TTC549 (cell line): Measurements from ENCODE around the gene CENPP.
"Not testable (repeated sequence)": the region's sequence is repeated elsewhere in the genome, so short reads cannot be mapped to it uniquely, and the experiment has no call there.

Source experiments
- FAIRE-seq: peaks from 2 replicates; lab custom pipeline; 2012; peaks lifted over from hg19 to GRCh38; lab: Jason Lieb, UNC

The CENPP gene

DNA sequence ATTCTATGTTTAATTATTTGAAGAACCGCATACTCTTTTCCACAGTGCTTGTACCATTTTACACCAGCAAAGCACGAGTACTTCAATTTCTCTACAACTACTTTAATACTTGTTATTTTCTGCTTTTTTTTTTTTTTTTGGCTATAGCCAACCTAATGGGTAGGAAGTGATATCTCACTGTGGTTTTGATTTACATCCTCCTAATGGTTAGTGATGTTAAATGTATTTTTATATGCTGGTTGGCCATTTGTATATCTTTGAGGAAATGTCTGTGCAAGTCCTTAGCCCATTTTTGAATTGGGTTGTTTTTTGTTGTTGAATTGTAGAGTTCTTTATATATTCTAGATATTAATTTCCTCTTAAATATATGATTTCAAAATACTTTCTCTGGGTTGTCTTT is 56.0 kb downstream of the CENPP start:
- no peak for FAIRE-seq

GRCh38 chr9:92384375-92384774 is 58.6 kb downstream of the CENPP start:
- FAIRE-seq: no peak

DNA sequence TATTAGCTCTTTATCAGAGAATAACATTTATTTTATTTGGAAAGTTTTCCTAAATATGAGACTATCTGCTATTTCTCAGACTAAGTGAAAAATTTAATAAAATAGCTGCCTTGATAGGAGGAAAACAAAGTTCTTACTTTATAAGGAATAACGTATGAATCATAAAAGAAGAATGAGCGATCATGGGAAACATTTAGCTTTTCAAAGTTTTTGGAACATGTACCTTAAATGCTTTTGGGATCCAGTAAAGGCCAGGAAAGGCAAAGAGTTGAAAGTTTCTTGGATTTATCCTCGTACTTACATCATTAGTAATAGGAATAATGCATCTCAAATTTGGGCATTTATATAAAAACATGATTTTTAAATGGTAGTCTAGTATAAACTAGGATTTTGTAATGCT is 59.2 kb downstream of the CENPP start:
- FAIRE-seq: no peak

- no peak for FAIRE-seq
Measured at GRCh38 chr9:92385477-92385876, 59.7 kb downstream of the CENPP start.

GRCh38 chr9:92385953-92386352 is 60.2 kb downstream of the CENPP start:
- no peak for FAIRE-seq

DNA sequence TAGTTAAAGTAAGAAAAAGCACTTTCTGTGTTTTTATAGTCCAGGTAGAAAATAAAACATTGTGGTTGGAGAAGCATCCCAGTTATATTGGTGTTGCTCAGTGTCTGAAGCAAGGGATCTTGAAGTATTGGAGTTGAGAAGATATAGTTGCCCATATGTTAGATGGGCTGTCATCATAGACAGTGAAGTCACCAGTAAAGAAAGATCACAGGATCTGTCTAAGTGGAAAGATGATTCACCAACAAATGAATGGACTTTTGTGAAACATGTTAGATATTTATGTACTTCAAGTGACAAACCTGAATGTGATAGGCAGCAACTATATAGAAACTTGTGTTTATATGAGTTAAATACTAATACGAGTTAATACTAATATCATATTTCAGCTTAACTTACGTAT is 66.9 kb downstream of the CENPP start:
- no peak for FAIRE-seq

- no peak for FAIRE-seq
Measured at GRCh38 chr9:92393686-92394085, 67.9 kb downstream of the CENPP start.

GRCh38 chr9:92395617-92396016 is 69.9 kb downstream of the CENPP start:
- no peak for FAIRE-seq

DNA sequence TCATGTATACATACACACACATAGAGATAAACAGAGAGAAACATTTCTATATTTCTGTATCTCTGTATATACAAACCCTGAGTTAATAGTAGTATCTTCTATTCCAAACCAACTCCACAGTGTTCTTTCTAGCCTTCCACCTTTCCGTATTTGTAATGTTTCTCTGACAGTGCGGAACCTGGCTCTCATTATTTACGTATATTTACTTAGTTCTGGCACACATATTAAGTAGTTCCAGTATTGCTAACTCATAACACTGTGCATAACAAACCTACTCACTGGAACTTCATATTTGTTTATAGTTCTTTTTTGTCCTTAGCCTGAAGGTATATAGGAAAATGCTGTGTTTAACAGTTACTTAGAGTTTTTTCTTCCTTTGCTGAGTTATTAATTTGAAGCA is 72.1 kb downstream of the CENPP start:
- FAIRE-seq: no peak

GRCh38 chr9:92402360-92402759 is 76.6 kb downstream of the CENPP start:
- no peak for FAIRE-seq

DNA sequence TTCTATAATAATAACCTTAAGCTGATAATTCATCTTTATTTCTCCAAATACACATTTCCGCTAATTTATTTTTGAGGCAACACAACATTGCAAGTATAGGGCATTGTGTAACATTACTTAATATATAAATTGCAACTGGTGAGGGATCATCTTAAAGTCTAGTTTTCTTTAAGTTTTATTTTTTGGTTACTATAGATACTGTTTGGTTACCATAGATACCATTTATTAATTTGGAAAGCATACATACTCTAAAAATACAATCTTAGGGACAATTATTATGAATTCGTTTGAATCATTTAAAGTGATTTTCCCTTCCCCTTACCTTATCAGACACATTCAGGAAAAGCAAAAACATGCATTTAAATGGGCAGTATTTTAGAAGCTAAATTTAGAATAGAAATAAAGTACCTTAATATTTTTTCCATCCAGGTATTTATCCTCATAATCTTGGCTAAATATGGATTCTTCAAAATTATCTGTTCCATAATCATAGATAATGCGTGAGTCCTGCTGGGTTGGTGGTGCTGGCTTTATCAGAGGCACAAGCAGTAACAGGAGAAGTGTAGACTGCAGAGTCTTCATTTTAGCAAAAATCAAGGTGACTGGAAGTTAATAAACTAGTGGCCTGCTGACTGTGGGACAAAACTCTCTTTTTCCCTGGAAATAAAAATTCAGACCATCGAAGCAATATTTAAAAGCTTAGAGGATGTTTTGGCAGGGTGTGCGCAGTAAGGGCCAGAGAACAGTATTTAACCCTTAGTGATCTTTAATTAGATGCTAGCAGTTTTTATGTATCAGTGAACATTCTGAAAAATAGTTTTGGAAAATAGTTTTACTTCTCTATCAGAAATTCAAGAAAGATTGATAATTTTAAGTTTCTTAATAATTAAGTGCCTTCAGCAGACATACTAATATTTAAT is 77.3 kb downstream of the CENPP start:
- no peak for FAIRE-seq

GRCh38 chr9:92404042-92404836 is 78.5 kb downstream of the CENPP start, which contains the start of gene OGN:
Gene OGN, minus strand, starts transcription at chr9:92404578. Its CDS starts 1,171 bp downstream, at chr9:92403407.
- no peak for FAIRE-seq

- FAIRE-seq: no peak
Measured at GRCh38 chr9:92405818-92406217, 80.1 kb downstream of the CENPP start.

GRCh38 chr9:92406477-92406876 is 80.7 kb downstream of the CENPP start:
- no peak for FAIRE-seq

GRCh38 chr9:92407818-92408217 is 82.1 kb downstream of the CENPP start:
- no peak for FAIRE-seq

DNA sequence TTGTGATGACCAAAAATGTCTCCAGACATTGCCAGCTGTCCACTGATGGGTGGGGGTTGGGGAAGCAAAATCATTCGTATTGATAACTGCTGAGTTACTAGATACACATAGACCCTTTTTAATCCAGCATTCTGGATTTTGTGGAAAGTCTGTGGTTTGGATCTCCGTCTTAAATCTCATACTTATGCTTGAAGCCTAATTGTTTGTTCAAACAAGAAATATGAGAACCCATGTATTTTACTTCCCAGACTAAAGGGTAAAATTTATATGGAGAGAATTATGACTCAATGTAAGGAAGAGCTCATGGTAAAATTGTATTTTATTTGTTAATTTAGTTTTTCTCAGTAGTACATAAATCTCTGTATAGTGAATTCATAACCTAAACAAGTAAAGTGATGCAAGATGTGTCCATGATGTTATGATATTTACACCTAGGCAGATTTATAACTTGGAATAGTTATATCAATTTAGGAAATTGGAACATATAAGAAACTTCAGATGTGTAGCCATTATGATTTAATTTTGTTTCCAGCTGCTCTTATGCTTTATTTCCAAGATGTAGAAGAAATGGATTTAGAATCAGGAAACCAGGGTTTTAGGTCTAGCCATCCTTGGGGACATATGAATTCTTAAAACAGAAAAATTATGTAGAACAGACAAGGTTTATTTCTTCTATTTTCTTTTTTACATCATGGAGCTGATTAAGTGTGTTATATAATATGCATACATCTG is 83.2 kb downstream of the CENPP start:
- FAIRE-seq: no peak

DNA sequence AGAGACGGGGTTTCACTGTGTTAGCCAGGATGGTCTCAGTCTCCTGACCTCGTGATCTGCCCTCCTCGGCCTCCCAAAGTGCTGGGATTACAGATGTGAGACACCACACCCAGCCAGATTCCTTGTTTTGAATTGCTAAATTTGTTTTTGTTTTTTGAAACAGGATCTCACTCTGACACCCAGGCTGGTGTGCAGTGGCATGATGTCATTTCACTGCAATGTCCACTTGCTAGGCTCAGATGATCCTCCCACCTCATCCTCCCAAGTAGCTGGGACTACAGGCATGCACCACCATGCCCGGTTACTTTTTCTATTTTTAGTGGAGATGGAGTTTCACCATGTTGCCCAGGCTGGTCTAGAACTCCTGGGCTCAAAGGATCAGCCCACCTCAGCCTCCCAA is 85.4 kb downstream of the CENPP start:
- FAIRE-seq: not testable (repeated sequence)

DNA sequence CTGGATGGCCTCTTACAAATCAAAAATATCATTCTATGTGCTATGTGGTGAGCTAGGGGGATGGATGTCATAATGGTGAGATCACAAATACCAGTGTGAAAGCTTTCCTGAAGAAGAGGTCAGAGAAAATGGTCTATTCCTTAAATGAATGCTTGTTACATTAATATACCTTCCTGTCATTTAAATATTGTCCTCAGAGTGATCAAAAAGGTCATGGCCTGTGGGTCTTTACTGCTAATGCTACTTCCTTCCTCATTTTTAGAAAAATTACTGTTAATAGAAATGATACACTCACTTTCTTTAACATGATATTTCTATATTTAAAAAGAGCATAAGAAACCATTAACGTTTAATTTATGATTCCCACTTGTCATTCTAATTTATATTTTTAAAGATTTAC is 88.8 kb downstream of the CENPP start:
- no peak for FAIRE-seq

- no peak for FAIRE-seq
Measured at GRCh38 chr9:92422611-92423338, 97.0 kb downstream of the CENPP start.

DNA sequence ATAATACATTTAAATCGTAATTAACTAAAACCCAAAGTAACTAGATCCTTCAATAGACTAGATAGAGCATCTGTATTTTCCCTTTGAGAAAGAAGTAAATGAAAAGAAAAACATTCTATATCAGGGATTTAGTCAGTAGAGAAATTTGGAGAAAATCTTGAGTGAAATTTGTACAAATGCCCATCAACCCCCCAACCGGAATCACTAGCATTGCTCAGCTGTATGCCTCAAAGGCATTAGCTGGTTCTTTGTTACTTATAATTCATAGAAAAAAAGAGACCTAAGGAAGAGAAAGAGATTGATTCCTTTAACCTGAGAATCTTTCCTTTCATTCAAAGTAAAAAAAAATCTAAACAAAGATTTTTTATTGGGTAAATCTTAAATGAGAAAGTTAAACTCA is 97.9 kb downstream of the CENPP start:
- FAIRE-seq: no peak

GRCh38 chr9:92424340-92424739 is 98.6 kb downstream of the CENPP start, which contains the start of gene OMD:
Gene OMD, minus strand, starts transcription at chr9:92424471. Its CDS starts 6,913 bp downstream, at chr9:92417558.
- FAIRE-seq: no peak

DNA sequence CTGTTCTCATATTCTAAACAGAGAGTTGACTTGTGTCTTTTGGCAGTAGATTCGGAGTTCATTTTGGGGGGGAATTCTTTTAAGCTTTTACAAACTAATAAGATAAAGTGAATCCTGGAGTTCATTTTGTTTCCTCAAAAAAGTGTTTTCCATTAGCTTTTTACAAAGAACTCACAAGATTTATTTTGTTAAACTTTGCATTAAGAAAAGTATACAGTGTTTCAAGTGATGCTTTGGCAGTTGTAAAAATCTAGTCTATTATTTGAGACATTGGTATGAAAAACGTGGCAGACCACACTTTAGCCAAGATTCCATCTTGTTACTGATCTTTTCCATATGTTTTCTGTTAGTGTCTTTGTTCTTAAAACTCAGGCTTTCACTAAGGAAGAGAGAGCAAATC is 99.7 kb downstream of the CENPP start:
- FAIRE-seq: no peak
